GM12801 (cell line): ENCODE data around the gene CFAP46.

Experiments
- CTCF ChIP-seq: IDR thresholded peaks from one replicate; pipeline ENCODE4 v1.5.1; 2011; ENCODE audit warnings: control low read depth; ENCODE audit not compliant: insufficient read length; ENCODE audit errors: extremely low read depth

Gene CFAP46

GRCh38 chr10:132861884-132862461, 80.4 kb downstream of the CFAP46 start:
- TF ChIP-seq CTCF = no peak

- no peak for TF ChIP-seq CTCF
Measured at GRCh38 chr10:132861116-132861691, 81.2 kb downstream of the CFAP46 start.

- no peak for TF ChIP-seq CTCF
Measured at GRCh38 chr10:132860532-132860931, 81.8 kb downstream of the CFAP46 start.

GRCh38 chr10:132859084-132859855, 83.1 kb downstream of the CFAP46 start:
- no peak for TF ChIP-seq CTCF

- no peak for TF ChIP-seq CTCF
Measured at GRCh38 chr10:132858121-132859081, 84.0 kb downstream of the CFAP46 start.

GRCh38 chr10:132856869-132857524, 85.4 kb downstream of the CFAP46 start:
- no peak for TF ChIP-seq CTCF
